ENCODE measurements around the gene POLR2H.

GRCh38 chr3:184377882-184378445 is 16.5 kb downstream of the POLR2H start, which contains the start of gene THPO:
- no peak for TF ChIP-seq EZH2 (IDR thresholded peaks at IDR 0.05; ENCODE audit: borderline replicate concordance, low read depth, low read length, poor library complexity, severe bottlenecking)
- no peak for TF ChIP-seq CTCF (conservative IDR thresholded peaks at IDR 0.05; ENCODE audit: low read depth, low read length)
